WI38 (cell line): ENCODE data around the gene CCDC172.

ENCODE experiments used
- H3K4me3 ChIP-seq: 2 replicates; pipeline ENCODE4 v1.5.1; 2011; ENCODE audit warnings: low read depth, mild to moderate bottlenecking, control low read depth, low read length
- TF ChIP-seq, protein P1 (sequence below): IDR thresholded peaks from 2 replicates; pipeline ENCODE4 v1.5.1; 2012; ENCODE audit warnings: low read depth, mild to moderate bottlenecking, control low read depth, low read length

The CCDC172 gene

GRCh38 chr10:116292493-116292892, 31.8 kb upstream of the CCDC172 start:
- H3K4me3 ChIP-seq = no peak overlapping the region
- TF ChIP-seq, protein P1, sequence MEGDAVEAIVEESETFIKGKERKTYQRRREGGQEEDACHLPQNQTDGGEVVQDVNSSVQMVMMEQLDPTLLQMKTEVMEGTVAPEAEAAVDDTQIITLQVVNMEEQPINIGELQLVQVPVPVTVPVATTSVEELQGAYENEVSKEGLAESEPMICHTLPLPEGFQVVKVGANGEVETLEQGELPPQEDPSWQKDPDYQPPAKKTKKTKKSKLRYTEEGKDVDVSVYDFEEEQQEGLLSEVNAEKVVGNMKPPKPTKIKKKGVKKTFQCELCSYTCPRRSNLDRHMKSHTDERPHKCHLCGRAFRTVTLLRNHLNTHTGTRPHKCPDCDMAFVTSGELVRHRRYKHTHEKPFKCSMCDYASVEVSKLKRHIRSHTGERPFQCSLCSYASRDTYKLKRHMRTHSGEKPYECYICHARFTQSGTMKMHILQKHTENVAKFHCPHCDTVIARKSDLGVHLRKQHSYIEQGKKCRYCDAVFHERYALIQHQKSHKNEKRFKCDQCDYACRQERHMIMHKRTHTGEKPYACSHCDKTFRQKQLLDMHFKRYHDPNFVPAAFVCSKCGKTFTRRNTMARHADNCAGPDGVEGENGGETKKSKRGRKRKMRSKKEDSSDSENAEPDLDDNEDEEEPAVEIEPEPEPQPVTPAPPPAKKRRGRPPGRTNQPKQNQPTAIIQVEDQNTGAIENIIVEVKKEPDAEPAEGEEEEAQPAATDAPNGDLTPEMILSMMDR = no peak

DNA sequence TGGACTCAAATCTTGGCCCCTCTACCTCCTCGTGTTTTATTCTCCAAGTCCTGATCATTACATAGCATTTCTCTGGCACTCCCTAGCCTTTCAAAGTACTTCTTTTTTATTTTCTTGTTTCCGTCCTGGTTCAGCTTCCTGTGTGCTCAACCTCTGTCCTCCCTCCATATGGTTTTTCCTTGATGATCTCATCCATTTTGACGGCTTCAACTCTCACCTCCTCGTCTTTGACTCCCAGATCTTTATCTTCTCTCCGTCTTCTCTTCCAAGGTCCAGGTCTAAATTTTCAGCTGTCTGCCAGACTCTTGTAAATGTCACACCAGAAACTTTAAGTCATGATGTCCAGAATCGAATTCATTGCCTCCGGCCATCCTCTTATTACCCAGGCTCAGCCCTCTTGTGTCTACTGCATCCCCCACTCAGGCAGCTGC, 27.9 kb upstream of the CCDC172 start:
- no peak overlapping the region for H3K4me3 ChIP-seq
- TF ChIP-seq, protein P1 = no peak

GRCh38 chr10:116298586-116298985, 25.7 kb upstream of the CCDC172 start:
- TF ChIP-seq, protein P1 = no peak
- no peak overlapping the region for H3K4me3 ChIP-seq

DNA sequence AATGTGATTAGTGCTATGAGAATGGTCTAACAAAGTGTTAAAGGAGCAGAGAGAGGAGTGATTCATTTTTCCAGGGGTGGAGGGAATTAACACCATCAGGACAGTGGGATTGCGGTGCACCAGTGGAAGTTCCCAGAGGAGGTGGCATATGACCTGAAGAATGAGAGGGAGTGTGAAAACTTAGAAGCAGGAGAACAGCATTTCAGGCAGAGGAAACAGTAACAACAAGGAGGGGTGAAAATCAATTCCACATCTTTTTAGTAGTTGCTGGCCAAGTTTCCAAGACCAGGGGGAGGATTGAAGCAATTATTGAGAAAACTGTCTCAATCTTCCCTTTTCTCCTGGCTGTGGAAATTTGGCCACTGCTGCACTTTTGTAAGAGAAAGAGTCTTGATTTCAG, 23.7 kb upstream of the CCDC172 start:
- no peak overlapping the region for H3K4me3 ChIP-seq

GRCh38 chr10:116304923-116305322, 19.3 kb upstream of the CCDC172 start:
- no peak overlapping the region for H3K4me3 ChIP-seq
- TF ChIP-seq, protein P1 = no peak

More for the DNA sequence above, 23.7 kb upstream of the CCDC172 start:
- TF ChIP-seq, protein P1 = no peak

DNA sequence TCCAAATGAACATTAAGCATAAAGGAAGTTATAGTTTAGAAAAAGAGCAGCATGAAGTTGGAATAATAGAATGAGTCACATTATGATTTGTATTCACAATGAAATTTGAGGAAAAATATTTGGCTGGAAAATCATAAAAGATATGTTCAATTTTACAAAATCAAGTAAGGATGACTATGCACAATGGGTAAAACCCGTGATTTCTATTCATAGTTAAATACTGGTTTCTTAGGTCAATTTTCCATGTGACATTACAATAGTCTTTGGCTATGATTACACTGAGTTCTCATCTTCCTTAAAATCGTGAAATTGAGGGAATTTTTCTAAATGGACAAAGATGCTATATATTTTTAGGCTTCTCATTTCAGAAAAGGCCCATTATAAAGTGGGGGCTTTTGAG, 17.4 kb upstream of the CCDC172 start:
- no peak overlapping the region for H3K4me3 ChIP-seq
- TF ChIP-seq, protein P1 = no peak

DNA sequence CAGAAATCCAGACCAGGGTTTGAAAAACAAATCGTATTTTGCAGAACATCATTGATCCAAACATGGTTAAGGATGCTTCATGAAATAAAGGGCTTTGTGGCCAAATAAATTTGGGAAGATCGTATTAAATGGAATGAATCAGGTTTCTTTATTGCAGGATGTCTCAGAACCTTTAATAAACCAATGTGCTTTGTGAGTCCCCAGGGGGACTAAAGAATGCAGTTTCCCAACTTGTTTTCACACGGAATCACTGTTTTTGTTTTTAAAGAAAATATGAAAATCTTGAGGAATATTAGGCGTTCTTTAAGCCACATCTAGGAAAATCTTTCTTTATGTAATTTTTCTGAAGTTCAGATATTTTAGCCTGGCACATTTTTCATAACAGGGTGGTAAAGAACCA, 16.8 kb upstream of the CCDC172 start:
- no peak overlapping the region for H3K4me3 ChIP-seq
- TF ChIP-seq, protein P1 = no peak
